HG02852 (cell line): ENCODE data around the gene SLC15A4.
"Not testable (repeated sequence)": the region's sequence is repeated elsewhere in the genome, so short reads cannot be mapped to it uniquely, and the experiment has no call there.

Experiments
- ATAC-seq: cut with Tn5 transposase; IDR thresholded peaks from one replicate; pipeline ENCODE4 v1.9.1; 2021; ENCODE audit warnings: mild to moderate bottlenecking, moderate library complexity; ENCODE audit not compliant: unreplicated experiment

SLC15A4 gene

GRCh38 chr12:128844031-128844635 lies 20.4 kb upstream of the SLC15A4 start:
- ATAC-seq = peak; percentile 37

GRCh38 chr12:128843538-128843937 lies 19.8 kb upstream of the SLC15A4 start:
- ATAC-seq = no peak

- no peak for ATAC-seq
Measured at GRCh38 chr12:128842579-128842978, 18.8 kb upstream of the SLC15A4 start.

GRCh38 chr12:128840862-128841468 lies 17.2 kb upstream of the SLC15A4 start:
- peak; percentile 82 for ATAC-seq

- not testable (repeated sequence) for ATAC-seq
Measured at GRCh38 chr12:128839885-128840284, 16.1 kb upstream of the SLC15A4 start.

- ATAC-seq = no peak
Measured at GRCh38 chr12:128833418-128833817, 9.7 kb upstream of the SLC15A4 start.

GRCh38 chr12:128830505-128830893 lies 6.7 kb upstream of the SLC15A4 start:
- peak; percentile 48 for ATAC-seq

- peak; percentile 87 for ATAC-seq
Measured at GRCh38 chr12:128829861-128830504, 6.2 kb upstream of the SLC15A4 start.

GRCh38 chr12:128827724-128828123 lies 4.0 kb upstream of the SLC15A4 start:
- ATAC-seq = no peak

- no peak for ATAC-seq
Measured at GRCh38 chr12:128825835-128826234, 2.1 kb upstream of the SLC15A4 start.

GRCh38 chr12:128823216-128823915 lies 392 bp downstream of the SLC15A4 start:
- peak; percentile 20 for ATAC-seq

GRCh38 chr12:128820723-128821432 lies 2.9 kb downstream of the SLC15A4 start:
- peak; percentile 47 for ATAC-seq

GRCh38 chr12:128820253-128820652 lies 3.5 kb downstream of the SLC15A4 start:
- ATAC-seq = no peak

- ATAC-seq = no peak
Measured at GRCh38 chr12:128819293-128820144, 4.2 kb downstream of the SLC15A4 start.

- ATAC-seq = peak; percentile 36
Measured at GRCh38 chr12:128818065-128819022, 5.4 kb downstream of the SLC15A4 start.

GRCh38 chr12:128817111-128818015 lies 6.4 kb downstream of the SLC15A4 start:
- ATAC-seq = peak; percentile 30

GRCh38 chr12:128816643-128816920 lies 7.2 kb downstream of the SLC15A4 start:
- ATAC-seq = no peak
